Esophagus squamous epithelium (tissue), 5 donors: ENCODE results near the gene ELP4. TPM values are rescaled to one million over a fixed set of nuclear protein-coding genes. Genes with fewer than 3 reads are reported as not detected.

Experiments
- DNase-seq: peaks from one replicate; lab custom pipeline; 2025; lab: John Stamatoyannopoulos, UW
- H3K27ac ChIP-seq, 4 donors: fragments of 200-600 bp; sonication (generic); one replicate each; pipeline ENCODE4 v1.5.1; 2016 to 2019; ENCODE audit warnings: mild to moderate bottlenecking in 1 of 4
- H3K27me3 ChIP-seq, 4 donors: fragments of 200-600 bp; sonication (generic); 1 replicate in 3 of 4; 2 replicates in 1 of 4; pipeline versions ENCODE4 v1.5.1 to v1.6.0; 2017 to 2021; ENCODE audit warnings: antibody characterized with exemption in 1 of 4
- H3K36me3 ChIP-seq, 3 donors: fragments of 200-600 bp; sonication (generic); one replicate each; pipeline ENCODE4 v1.5.1; 2016 to 2019
- H3K4me1 ChIP-seq, 3 donors: fragments of 200-600 bp; sonication (generic); one replicate each; pipeline ENCODE4 v1.5.1; 2017 to 2019
- H3K4me3 ChIP-seq, 4 donors: fragments of 200-600 bp; sonication (generic); 1 replicate in 3 of 4; 2 replicates in 1 of 4; pipeline ENCODE4 v1.5.1; 2016 to 2019; ENCODE audit warnings: mild to moderate bottlenecking in 2 of 4, moderate library complexity in 1 of 4
- H3K9me3 ChIP-seq, 3 donors: fragments of 200-600 bp; sonication (generic); one replicate each; pipeline ENCODE4 v1.5.1; 2016 to 2019
- CTCF ChIP-seq, 6 experiments: fragments of 450-650 bp in 4 of 6; fragments of 200-600 bp in 2 of 6; sonication (generic) in 2 of 6; IDR thresholded peaks; one replicate each; pipeline ENCODE4 v1.5.1; 2016 to 2019; ENCODE audit warnings: antibody characterized with exemption in 6 of 6, mild to moderate bottlenecking in 4 of 6, moderate library complexity in 4 of 6
- POLR2A ChIP-seq, 4 donors: fragments of 450-650 bp; IDR thresholded peaks; one replicate each; pipeline ENCODE4 v1.6.1; 2017; ENCODE audit warnings: antibody characterized with exemption in 4 of 4, mild to moderate bottlenecking in 4 of 4, moderate library complexity in 3 of 4
- WGBS, 2 donors: methylation state at CpG; one replicate each; pipeline ENCODE4 v1.1.5; 2018; 5-methylcytosine and 5-hydroxymethylcytosine counted together
- intact Hi-C: fragments of 100-400 bp; cut with DNase I; formaldehyde crosslinking; loops from one replicate; pipeline ENCODE4 v1.15.0; 2022
- total RNA-seq, 4 donors: library from RNA; depleted of rRNA; stranded (reverse); fragments of >200 nt; gene quantifications; one replicate each; pipeline ENCODE4 v1.1.0, GENCODE V29; 2016
- donor health status: DM: yes; HTN: yes; CAD: no.

The ELP4 gene
- total RNA-seq, 4 donors from 2014 or later: 15.7 to 24.6 (median 23.9) TPM

- Histone ChIP-seq H3K36me3 (no peaks in the 10 kb centered on the region), H3K9me3 (no peaks in the 10 kb centered on the region), H3K27ac (no peak overlapping the region), H3K4me1 (no peaks in the 10 kb centered on the region), H3K27me3 (no peaks in the 10 kb centered on the region), H3K4me3 (no peak overlapping the region)
- no peak for DNase-seq
- WGBS, 2 donors: 37 to 62% methylated on average over 2 of the region's 2 CpGs
- TF ChIP-seq CTCF (IDR thresholded peaks at IDR 0.05) (no peak), POLR2A (IDR thresholded peaks at IDR 0.05) (no peak)
- intact Hi-C loops: no loop called here
Observed at GRCh38 chr11:31711137-31711536, 201.6 kb downstream of the ELP4 start.

DNA sequence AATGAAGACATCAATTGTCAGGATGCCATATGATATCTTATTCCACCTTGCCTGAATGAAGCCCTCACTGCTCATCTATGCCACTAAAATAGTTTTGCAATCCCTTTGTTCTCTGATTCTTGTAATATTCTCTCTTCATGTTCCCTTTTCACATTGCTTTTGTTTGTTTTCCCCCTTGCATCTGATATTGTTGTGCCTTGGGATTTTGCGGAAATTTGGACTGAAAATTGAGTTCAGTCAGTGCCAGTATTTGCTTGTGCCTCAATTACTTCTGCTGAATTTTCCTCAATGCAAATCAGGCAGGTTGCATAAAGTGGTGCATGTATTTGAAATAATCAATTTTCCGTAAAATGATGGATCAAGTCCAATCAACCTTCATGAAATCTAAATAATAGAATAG, 203.3 kb downstream of the ELP4 start:
- H3K36me3 ChIP-seq: no peaks in the 10 kb centered on the region
- H3K27me3 ChIP-seq: no peaks in the 10 kb centered on the region
- no peak for DNase-seq
- H3K9me3 ChIP-seq: no peaks in the 10 kb centered on the region
- TF ChIP-seq POLR2A (IDR thresholded peaks at IDR 0.05) (no peak), CTCF (IDR thresholded peaks at IDR 0.05) (no peak)
- intact Hi-C loops: no loop called here
- WGBS, 2 donors: 82 to 94% methylated on average over 2 of the region's 2 CpGs
- no peaks in the 10 kb centered on the region for H3K4me1 ChIP-seq
- H3K4me3 ChIP-seq: no peak overlapping the region
- H3K27ac ChIP-seq: no peak overlapping the region

DNA sequence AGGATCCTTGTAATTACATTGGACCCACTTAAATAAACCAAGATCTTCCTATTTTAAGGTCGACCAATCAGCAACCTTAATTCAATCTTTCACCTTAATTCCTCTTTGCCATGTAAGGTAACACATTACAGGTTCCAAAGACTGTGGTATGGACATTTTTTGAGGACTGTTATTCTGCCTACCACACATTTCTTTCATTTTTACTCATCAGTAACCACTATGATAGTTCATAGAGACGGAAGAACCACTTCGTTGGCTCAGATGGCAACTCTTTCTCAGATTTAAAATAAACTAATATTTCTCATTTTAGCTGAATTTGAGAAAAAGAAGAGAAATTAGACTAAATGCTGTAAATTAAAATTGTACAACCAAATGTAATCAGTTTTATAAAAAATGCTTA, 205.3 kb downstream of the ELP4 start:
- Histone ChIP-seq H3K27me3 (no peaks in the 10 kb centered on the region), H3K4me1 (no peaks in the 10 kb centered on the region), H3K36me3 (no peaks in the 10 kb centered on the region), H3K9me3 (no peaks in the 10 kb centered on the region), H3K27ac (no peak overlapping the region), H3K4me3 (no peak overlapping the region)
- no peak for DNase-seq
- intact Hi-C loops: no loop called here
- 84% methylated on average over 3 of the region's 3 CpGs for WGBS, 2 donors
- no peak for TF ChIP-seq POLR2A (IDR thresholded peaks at IDR 0.05)
- no peak for TF ChIP-seq CTCF (IDR thresholded peaks at IDR 0.05)

DNA sequence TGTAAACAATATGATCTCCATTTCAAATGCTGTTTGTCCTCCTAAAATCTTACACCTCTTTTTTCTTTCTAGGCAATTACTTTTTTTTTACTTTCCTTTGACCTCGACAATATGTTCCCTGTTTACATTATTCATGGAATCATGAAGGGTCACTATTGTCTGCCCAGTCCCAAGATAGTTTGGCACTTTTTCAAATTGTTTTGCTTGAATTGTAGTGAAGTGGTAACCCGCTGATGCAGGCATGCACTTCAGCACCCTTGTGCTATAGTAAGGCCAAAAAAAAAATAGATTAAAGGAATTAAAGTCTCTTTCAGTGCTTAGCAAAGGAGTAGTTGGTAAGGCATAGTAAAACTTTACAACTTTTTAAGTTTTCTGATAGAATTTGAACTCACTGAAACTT, 210.7 kb downstream of the ELP4 start:
- no peak overlapping the region for H3K4me3 ChIP-seq
- H3K36me3 ChIP-seq: peaks cover 0 to 6% (median 0%) of the 10 kb centered on the region in 3 donors
- no peak for DNase-seq
- no peaks in the 10 kb centered on the region for H3K27me3 ChIP-seq
- H3K27ac ChIP-seq: no peak overlapping the region
- TF ChIP-seq POLR2A (IDR thresholded peaks at IDR 0.05) (no peak), CTCF (IDR thresholded peaks at IDR 0.05) (no peak)
- intact Hi-C loops: no loop called here
- no peaks in the 10 kb centered on the region for H3K9me3 ChIP-seq
- WGBS, 2 donors: 38 to 58% methylated on average over 2 of the region's 2 CpGs
- no peaks in the 10 kb centered on the region for H3K4me1 ChIP-seq

DNA sequence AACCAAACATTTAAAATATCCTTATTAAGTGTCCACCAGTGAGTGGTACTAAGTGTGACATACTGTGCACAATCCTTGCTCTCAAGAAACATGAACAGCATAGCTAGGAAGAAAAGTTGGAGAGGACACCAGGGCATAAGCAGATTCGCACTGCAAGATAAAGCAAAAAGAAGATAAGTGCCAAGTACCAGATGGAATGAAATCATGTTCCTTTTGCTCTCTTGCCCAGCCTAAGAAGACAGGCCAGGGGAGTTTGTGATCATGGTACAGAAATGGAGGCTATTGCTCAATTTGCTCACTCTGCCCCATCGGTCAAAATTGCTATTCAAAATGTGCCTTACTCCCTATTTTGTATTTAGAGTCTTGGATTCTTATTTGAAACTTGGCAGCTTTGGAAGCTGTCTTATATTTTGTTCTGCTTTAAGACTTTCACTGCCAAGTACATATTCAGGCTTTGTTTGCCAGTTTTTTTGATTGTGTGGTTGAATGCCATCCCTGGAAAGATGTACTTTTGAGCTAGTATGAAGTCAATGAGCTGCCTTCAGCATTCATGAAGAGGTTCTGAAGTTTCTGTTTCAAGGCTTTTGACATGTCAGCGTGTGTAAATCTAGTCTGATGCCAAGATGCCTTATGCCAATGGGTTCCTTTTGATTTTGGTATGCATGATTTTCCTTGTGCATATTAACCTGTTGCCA, 211.3 kb downstream of the ELP4 start:
- intact Hi-C loops: no loop called here
- TF ChIP-seq POLR2A (IDR thresholded peaks at IDR 0.05): no peak
- TF ChIP-seq CTCF (IDR thresholded peaks at IDR 0.05): no peak
- H3K27me3 ChIP-seq: no peaks in the 10 kb centered on the region
- no peak for DNase-seq
- H3K36me3 ChIP-seq: peaks cover 0 to 11% (median 0%) of the 10 kb centered on the region in 3 donors
- no peak overlapping the region for H3K27ac ChIP-seq
- WGBS, 2 donors: 49 to 67% methylated on average over 3 of the region's 3 CpGs
- H3K4me3 ChIP-seq: no peak overlapping the region
- no peaks in the 10 kb centered on the region for H3K9me3 ChIP-seq
- H3K4me1 ChIP-seq: no peaks in the 10 kb centered on the region
